GM21528 (cell line): ENCODE results near the gene NMUR2.

ENCODE experiments used
- ATAC-seq: cut with Tn5 transposase; IDR thresholded peaks from one replicate; pipeline ENCODE4 v1.9.1; 2021; ENCODE audit warnings: mild to moderate bottlenecking, moderate library complexity; ENCODE audit not compliant: unreplicated experiment, low FRiP score

NMUR2 gene

DNA sequence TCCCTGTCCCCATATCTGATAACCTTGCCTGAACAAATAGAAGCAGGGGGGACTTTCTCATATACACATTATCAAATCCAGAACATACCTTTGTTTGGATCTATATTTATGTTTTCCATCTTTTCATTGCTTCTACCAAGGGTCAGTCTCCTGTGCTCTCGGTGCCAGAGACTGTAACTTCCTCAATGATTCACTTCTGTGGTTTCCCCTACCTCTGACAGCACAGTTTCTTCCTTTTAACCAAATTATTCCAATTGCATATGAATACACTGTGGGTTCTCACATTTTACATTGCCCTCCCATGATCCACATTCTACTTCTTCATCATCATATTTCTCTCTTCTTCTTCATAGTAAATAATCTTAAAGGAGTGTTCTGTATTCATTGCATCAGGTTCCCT is 32.2 kb downstream of the NMUR2 start:
- no peak for ATAC-seq

GRCh38 chr5:152369298-152369697 is 35.8 kb downstream of the NMUR2 start:
- no peak for ATAC-seq

GRCh38 chr5:152367554-152367953 is 37.5 kb downstream of the NMUR2 start:
- ATAC-seq = no peak

- no peak for ATAC-seq
Observed at GRCh38 chr5:152366716-152367115, 38.4 kb downstream of the NMUR2 start.

DNA sequence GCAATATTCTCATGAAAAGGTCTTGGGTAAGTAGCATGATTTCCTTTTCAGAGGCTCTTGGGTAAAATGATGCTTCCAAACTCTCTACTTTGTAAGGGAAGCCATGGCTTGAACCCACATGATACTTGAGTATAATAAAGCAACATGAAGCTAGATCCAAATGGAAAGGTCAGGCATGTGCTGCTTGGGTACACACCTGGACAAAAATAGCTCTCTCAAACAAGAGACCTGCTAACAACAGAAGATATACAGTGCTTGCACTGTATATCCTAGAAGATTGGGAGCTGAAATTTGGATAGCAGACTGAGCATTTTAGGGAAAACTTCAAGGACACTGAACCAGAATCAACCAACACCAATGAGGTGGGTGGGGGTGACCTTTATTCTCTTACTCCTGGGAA is 40.2 kb downstream of the NMUR2 start:
- no peak for ATAC-seq

GRCh38 chr5:152364172-152364571 is 40.9 kb downstream of the NMUR2 start:
- no peak for ATAC-seq

DNA sequence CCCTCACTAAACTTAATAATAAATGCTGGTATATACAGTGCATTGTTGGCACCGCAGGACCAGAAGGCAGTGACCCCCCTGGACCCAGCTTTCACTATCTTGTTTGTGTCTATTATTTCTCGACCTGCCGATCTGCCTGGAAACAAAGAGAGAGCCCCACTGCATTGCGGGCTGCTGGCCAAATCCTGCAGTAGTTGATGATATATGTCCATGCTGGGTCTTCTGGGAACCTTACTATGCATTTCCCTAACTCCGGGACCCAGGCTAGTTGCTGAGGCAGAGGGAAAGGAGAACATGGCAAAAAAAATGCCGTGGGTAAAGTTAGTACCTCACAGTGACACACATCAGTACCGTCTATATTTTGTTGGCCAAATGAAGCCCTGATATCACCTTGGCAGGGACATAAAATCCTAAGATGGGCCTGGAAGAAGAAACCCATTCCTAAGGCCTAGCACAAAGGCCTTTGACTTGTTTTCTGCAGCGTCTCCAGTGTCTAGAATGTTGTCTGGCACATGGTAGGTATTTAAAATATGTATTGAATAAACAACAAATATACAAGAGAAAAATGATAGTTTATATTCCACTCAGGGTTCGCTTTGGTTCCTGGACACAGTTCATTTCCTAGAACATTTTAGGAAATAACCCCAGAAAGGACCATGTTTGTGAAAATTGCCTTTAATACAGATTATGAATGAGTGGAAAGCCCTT is 46.1 kb downstream of the NMUR2 start:
- no peak for ATAC-seq

DNA sequence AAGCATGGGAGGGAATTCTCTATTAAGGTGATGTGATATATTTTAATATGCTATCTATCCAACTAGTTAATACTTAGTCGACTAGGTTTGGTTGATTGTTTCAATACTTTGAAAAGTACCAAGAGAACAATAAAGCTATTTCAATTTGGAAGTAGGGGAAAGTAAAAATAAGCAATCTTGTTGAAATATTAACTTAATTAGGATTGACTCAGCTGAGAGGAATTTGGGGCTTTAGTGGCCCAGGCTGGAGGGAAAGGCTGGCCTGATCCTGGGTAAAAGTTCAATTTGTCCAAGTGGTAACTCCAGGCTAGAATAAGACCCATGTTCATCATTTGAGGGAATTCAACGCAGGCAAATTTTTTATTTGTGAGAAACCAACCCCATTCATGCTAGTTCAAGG is 48.6 kb downstream of the NMUR2 start:
- no peak for ATAC-seq

GRCh38 chr5:152355061-152355460 is 50.0 kb downstream of the NMUR2 start:
- ATAC-seq = no peak

DNA sequence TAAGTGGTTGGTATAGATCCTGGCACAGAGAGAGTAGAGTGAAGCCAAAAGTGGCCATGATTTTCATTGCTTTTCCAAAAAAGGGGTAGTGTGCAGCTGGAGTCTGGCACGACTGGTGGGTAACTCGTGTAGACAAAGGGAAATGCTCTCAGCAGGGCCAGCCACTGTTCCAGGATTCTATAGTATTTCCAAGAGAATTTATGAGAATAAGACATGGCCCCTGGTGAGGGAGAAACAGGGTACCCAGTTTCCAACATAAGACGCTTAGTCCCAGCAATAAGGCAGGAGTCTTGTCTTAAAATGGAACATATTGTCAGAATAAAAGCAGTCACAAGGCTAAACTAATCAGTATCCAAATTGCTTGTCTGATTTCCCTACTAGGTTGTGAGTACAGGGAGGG is 52.1 kb downstream of the NMUR2 start:
- no peak for ATAC-seq

DNA sequence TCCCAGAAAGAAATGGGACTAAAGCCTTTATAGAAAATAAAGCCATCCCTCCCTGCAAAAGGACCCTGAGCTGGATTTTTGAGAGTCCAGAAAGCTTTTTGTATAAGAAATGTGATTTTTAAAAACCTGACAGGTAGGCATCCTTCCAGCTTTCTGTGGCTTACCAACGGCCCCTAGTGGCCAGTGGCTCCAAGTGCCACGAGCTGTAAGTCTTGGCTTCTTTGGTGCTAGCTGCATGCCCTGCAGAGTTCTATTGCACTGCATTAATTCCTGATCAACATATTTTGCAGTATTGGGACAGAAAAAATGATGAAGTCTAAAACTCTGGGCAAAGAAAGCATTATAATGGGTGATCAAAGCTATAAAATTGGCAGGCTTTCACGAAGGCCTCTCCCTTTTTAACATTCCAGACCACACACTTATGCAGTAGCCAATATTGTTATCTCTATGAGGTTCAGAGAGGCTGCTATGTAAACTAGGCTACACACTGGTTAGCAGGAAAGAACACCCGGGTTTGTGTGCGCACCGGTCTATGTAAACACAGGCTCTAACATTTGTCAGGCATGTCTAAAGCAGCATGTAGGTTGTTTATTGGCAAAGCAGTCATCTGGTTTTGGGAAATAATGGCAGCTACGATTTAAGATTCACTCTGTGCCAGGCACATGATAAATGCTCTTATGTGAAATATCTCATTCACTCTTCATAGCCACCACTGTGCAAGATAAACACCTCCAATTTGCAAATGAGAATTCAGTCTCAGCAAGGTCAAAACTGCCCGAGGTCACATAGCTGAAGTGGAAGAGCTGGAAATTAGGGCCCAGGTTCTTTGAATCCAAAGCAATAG is 55.2 kb downstream of the NMUR2 start:
- peak; percentile 90 for ATAC-seq
